ENCODE results near the gene VCAN.

VCAN gene

GRCh38 chr5:83503662-83504061 is 32.1 kb downstream of the VCAN start:
- DNase-seq = no peak

GRCh38 chr5:83507431-83507830 is 35.9 kb downstream of the VCAN start:
- no peak for DNase-seq

- DNase-seq = no peak
Measured at GRCh38 chr5:83509540-83509939, 38.0 kb downstream of the VCAN start.

GRCh38 chr5:83510260-83510659 is 38.7 kb downstream of the VCAN start:
- no peak for DNase-seq

GRCh38 chr5:83512061-83512745 is 40.7 kb downstream of the VCAN start:
- DNase-seq = no peak

- no peak for DNase-seq
Measured at GRCh38 chr5:83513081-83513480, 41.5 kb downstream of the VCAN start.

GRCh38 chr5:83513491-83513890 is 41.9 kb downstream of the VCAN start:
- DNase-seq = no peak

GRCh38 chr5:83516377-83516776 is 44.8 kb downstream of the VCAN start:
- no peak for DNase-seq

- DNase-seq = no peak
Measured at GRCh38 chr5:83517072-83517687, 45.6 kb downstream of the VCAN start.

- no peak for DNase-seq
Measured at GRCh38 chr5:83517688-83518085, 46.1 kb downstream of the VCAN start.

GRCh38 chr5:83518319-83519061 is 46.9 kb downstream of the VCAN start:
- DNase-seq = no peak

GRCh38 chr5:83522446-83522845 is 50.9 kb downstream of the VCAN start:
- no peak for DNase-seq

GRCh38 chr5:83523929-83524328 is 52.4 kb downstream of the VCAN start:
- no peak for DNase-seq

- DNase-seq = no peak
Measured at GRCh38 chr5:83524345-83524744, 52.8 kb downstream of the VCAN start.

GRCh38 chr5:83524991-83525390 is 53.4 kb downstream of the VCAN start:
- no peak for DNase-seq

GRCh38 chr5:83526289-83526688 is 54.7 kb downstream of the VCAN start:
- DNase-seq = no peak

GRCh38 chr5:83527221-83527620 is 55.7 kb downstream of the VCAN start:
- no peak for DNase-seq

- DNase-seq = no peak
Measured at GRCh38 chr5:83527722-83528438, 56.3 kb downstream of the VCAN start.

- DNase-seq = no peak
Measured at GRCh38 chr5:83528439-83528769, 56.9 kb downstream of the VCAN start.

GRCh38 chr5:83530193-83530592 is 58.6 kb downstream of the VCAN start:
- no peak for DNase-seq

GRCh38 chr5:83531661-83532060 is 60.1 kb downstream of the VCAN start:
- no peak for DNase-seq

- no peak for DNase-seq
Measured at GRCh38 chr5:83538786-83539462, 67.4 kb downstream of the VCAN start.

- no peak for DNase-seq
Measured at GRCh38 chr5:83539463-83539790, 67.9 kb downstream of the VCAN start.
